Hepatocyte (in vitro differentiated cells): ENCODE data around the gene FAM53B. TPM values are rescaled to one million over a fixed set of nuclear protein-coding genes. Genes with fewer than 3 reads are reported as not detected.

Experiments
- DNase-seq: peaks from one replicate; pipeline ENCODE4 v3.0.0-alpha.2; 2016; ENCODE audit warnings: low spot score
- H2AFZ ChIP-seq: fragments of 200-600 bp; sonication (generic); 2 replicates; pipeline ENCODE4 v1.6.0; 2016; ENCODE audit warnings: antibody characterized with exemption, mild to moderate bottlenecking
- H3K27ac ChIP-seq: fragments of 200-600 bp; sonication (generic); 2 replicates; pipeline ENCODE4 v1.5.1; 2016; ENCODE audit warnings: mild to moderate bottlenecking
- H3K27me3 ChIP-seq: fragments of 200-600 bp; sonication (generic); 2 replicates; pipeline ENCODE4 v1.6.1; 2016
- H3K36me3 ChIP-seq: fragments of 200-600 bp; sonication (generic); replicated peaks from 2 replicates; pipeline ENCODE4 v1.5.1; 2016; ENCODE audit warnings: low read depth; ENCODE audit not compliant: insufficient read depth
- H3K4me1 ChIP-seq: fragments of 200-600 bp; sonication (generic); 2 replicates; pipeline ENCODE4 v1.5.1; 2016; ENCODE audit warnings: mild to moderate bottlenecking, moderate library complexity; ENCODE audit not compliant: insufficient read depth
- H3K4me2 ChIP-seq: fragments of 200-600 bp; sonication (generic); 2 replicates; pipeline ENCODE4 v1.6.0; 2016
- H3K4me3 ChIP-seq: fragments of 200-600 bp; sonication (generic); 2 replicates; pipeline ENCODE4 v1.5.1; 2016; ENCODE audit warnings: mild to moderate bottlenecking
- H3K79me2 ChIP-seq: fragments of 200-600 bp; sonication (generic); 2 replicates; pipeline ENCODE4 v1.6.0; 2017; ENCODE audit warnings: mild to moderate bottlenecking
- H3K9me2 ChIP-seq: fragments of 200-600 bp; sonication (generic); replicated peaks from 2 replicates; pipeline ENCODE4 v1.6.0; 2017; ENCODE audit warnings: mild to moderate bottlenecking; ENCODE audit not compliant: insufficient read depth
- H3K9me3 ChIP-seq: fragments of 200-600 bp; sonication (generic); 2 replicates; pipeline ENCODE4 v1.5.1; 2016; ENCODE audit warnings: low read depth, mild to moderate bottlenecking
- H4K20me1 ChIP-seq: fragments of 200-600 bp; sonication (generic); 2 replicates; pipeline ENCODE4 v1.6.0; 2016; ENCODE audit warnings: mild to moderate bottlenecking; ENCODE audit not compliant: insufficient read depth, poor library complexity, severe bottlenecking
- CTCF ChIP-seq: fragments of 200-600 bp; sonication (generic); IDR thresholded peaks from 2 replicates; pipeline ENCODE4 v1.5.1; 2016; ENCODE audit warnings: antibody characterized with exemption, mild to moderate bottlenecking; ENCODE audit not compliant: poor library complexity
- EZH2 ChIP-seq: fragments of 200-600 bp; sonication (generic); IDR thresholded peaks from 2 replicates; pipeline ENCODE4 v1.6.1; 2016; ENCODE audit warnings: antibody characterized with exemption, mild to moderate bottlenecking, borderline replicate concordance
- EZH2phosphoT487 ChIP-seq: fragments of 200-600 bp; sonication (generic); IDR thresholded peaks from one replicate; pipeline ENCODE4 v1.6.1; 2018; ENCODE audit warnings: antibody characterized with exemption, mild to moderate bottlenecking, low read depth, moderate library complexity; ENCODE audit not compliant: unreplicated experiment, severe bottlenecking
- WGBS: methylation state at CpG from one replicate; pipeline ENCODE4 v1.1.6; 2016; ENCODE audit warnings: low lambda C conversion rate; ENCODE audit errors: missing lambda C conversion rate; 5-methylcytosine and 5-hydroxymethylcytosine counted together
- polyA plus RNA-seq: library from polyadenylated mRNA; unstranded; fragments of >200 nt; fragmentation: Nextera tagmentation; extraction: Ambion mirVana; gene quantifications from 2 replicates; pipeline ENCODE4 v1.2.1, GENCODE V29; 2016
- total RNA-seq: library from RNA; depleted of rRNA; stranded (reverse); fragments of >200 nt; gene quantifications from 2 replicates; pipeline ENCODE4 v1.2.3, GENCODE V29; 2014

FAM53B gene
- total and polyA plus RNA-seq, 2 experiments from 2014 or later, result 10.3 to 23.6 TPM

GRCh38 chr10:124605481-124605855, 138.7 kb downstream of the FAM53B start:
- no peaks in the 10 kb centered on the region for H3K79me2 ChIP-seq
- 92% methylated on average over 5 of the region's 5 CpGs for WGBS
- H3K4me3 ChIP-seq, result no peak overlapping the region
- no peak overlapping the region for H2AFZ ChIP-seq
- H3K4me2 ChIP-seq, result no peak overlapping the region
- no peaks in the 10 kb centered on the region for H3K36me3 ChIP-seq
- no peaks in the 10 kb centered on the region for H3K9me3 ChIP-seq
- H3K9me2 ChIP-seq, result no peaks in the 10 kb centered on the region
- H3K27me3 ChIP-seq, result no peaks in the 10 kb centered on the region
- TF ChIP-seq EZH2, result no peak
- no peak for TF ChIP-seq EZH2phosphoT487
- no peak for TF ChIP-seq CTCF
- DNase-seq, result no peak
- no peaks in the 10 kb centered on the region for H3K4me1 ChIP-seq
- H4K20me1 ChIP-seq, result no peaks in the 10 kb centered on the region
- no peak overlapping the region for H3K27ac ChIP-seq

- no peak overlapping the region for H3K4me2 ChIP-seq
- no peak overlapping the region for H3K27ac ChIP-seq
- 84% methylated on average over 8 of the region's 8 CpGs for WGBS
- DNase-seq, result no peak
- no peaks in the 10 kb centered on the region for H3K27me3 ChIP-seq
- H3K9me2 ChIP-seq, result no peaks in the 10 kb centered on the region
- no peaks in the 10 kb centered on the region for H3K79me2 ChIP-seq
- H3K4me1 ChIP-seq, result no peaks in the 10 kb centered on the region
- no peaks in the 10 kb centered on the region for H4K20me1 ChIP-seq
- H3K36me3 ChIP-seq, result no peaks in the 10 kb centered on the region
- no peak for TF ChIP-seq CTCF
- TF ChIP-seq EZH2phosphoT487, result no peak
- TF ChIP-seq EZH2, result no peak
- H3K4me3 ChIP-seq, result no peak overlapping the region
- no peaks in the 10 kb centered on the region for H3K9me3 ChIP-seq
- H2AFZ ChIP-seq, result no peak overlapping the region
Observed at GRCh38 chr10:124605001-124605370, 139.2 kb downstream of the FAM53B start.

DNA sequence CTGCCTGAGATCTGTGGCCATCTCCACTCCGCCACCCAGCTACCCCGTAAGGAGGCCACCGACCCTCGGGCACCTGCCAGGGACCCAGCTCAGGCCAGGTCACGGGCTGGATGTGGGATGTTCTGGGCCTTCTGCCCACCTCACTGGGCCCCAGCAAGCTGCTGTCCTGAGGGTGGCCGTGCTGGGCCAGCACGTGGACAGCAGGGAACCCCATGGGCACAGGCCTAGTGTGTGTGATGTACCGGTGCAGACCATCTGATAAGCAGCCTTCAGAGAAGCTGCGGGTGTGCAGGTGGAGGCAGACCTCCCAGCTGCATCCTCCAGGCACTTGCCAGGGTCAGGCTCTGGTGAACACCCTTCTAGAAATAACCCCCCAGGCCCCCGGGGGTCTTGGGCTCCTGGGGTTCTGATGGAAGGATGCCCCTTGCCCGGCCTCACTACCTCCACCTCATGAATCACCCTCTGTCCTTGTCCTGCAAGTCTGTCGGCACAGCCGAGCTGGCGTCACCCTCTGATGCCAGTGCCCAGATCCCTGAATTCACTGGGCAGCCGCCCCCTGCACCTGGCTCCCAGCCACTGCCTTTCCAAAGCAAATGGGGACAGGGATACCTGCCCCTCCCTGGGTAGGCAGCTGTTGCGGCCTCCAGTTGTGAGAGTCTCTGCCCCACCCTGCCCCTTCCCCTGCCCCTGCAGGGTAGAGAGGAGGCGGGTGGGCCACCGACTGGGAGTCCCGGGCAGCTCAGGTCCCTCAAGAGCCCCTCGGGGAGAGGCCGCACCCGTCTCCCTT, 139.8 kb downstream of the FAM53B start:
- Histone ChIP-seq H3K4me2 (no peak overlapping the region), H3K9me3 (no peaks in the 10 kb centered on the region), H3K9me2 (no peaks in the 10 kb centered on the region), H3K27ac (no peak overlapping the region), H4K20me1 (no peaks in the 10 kb centered on the region), H3K4me3 (no peak overlapping the region), H3K27me3 (no peaks in the 10 kb centered on the region), H2AFZ (no peak overlapping the region), H3K36me3 (no peaks in the 10 kb centered on the region), H3K79me2 (no peaks in the 10 kb centered on the region), H3K4me1 (no peaks in the 10 kb centered on the region)
- no peak for TF ChIP-seq EZH2phosphoT487
- no peak for TF ChIP-seq EZH2
- TF ChIP-seq CTCF, result no peak
- 96% methylated on average over 22 of the region's 22 CpGs for WGBS
- DNase-seq, result no peak
